Measurements from ENCODE around the gene TCEAL3. TPM values are rescaled to one million over a fixed set of nuclear protein-coding genes. Genes with fewer than 3 reads are reported as not detected.
A peak's percentile ranks its signal among the peaks of the same experiment; 100 is the strongest.

Gene TCEAL3
- total RNA-seq = 1 to 10 TPM; 1.1 to 3.8 (median 2.0) TPM
- long read RNA-seq, partial matches to known transcripts = 0 of 2 reads
- long read RNA-seq, other reads (novel, unspliced or antisense) = 0 of 2 reads

- intact Hi-C loops (cut with DNase I) = no loop called here
- peak; percentile 74 to 84 (median 82) for ATAC-seq
- Histone ChIP-seq H3K36me3 (no peaks in the 10 kb centered on the region), H3K9me3 (no peaks in the 10 kb centered on the region), H3K4me1 (no peaks in the 10 kb centered on the region), H3K4me3 (peak within 1 kb of the TSS; percentile 43 to 50 (median 48)), H3K27ac (peak within 1 kb of the TSS; percentile 20 to 63 (median 36)), H3K27me3 (no peaks in the 10 kb centered on the region)
- TF ChIP-seq POLR2A (IDR thresholded peaks at IDR 0.05) (no peak), CTCF (IDR thresholded peaks at IDR 0.05) (no peak)
- WGBS (ENCODE audit: insufficient coverage, low coverage, low lambda C conversion rate, missing lambda C conversion rate) = 18% methylated on average over 32 of the region's 59 CpGs
- DNase-seq = peak; percentile 46 to 57 (median 50)
These were observed at the start of gene TCEAL3 for GRCh38 chrX:103607364-103608305. TCEAL3 (plus strand) TSS chrX:103607963; CDS start chrX:103609065, 1,102 bp downstream.

GRCh38 chrX:103560256-103560655 lies 47.5 kb upstream of the TCEAL3 start:
- Histone ChIP-seq H3K9me3 (no peaks in the 10 kb centered on the region), H3K4me1 (no peaks in the 10 kb centered on the region), H3K4me3 (no peak overlapping the region), H3K27me3 (no peaks in the 10 kb centered on the region), H3K36me3 (no peaks in the 10 kb centered on the region), H3K27ac (no peak overlapping the region)
- DNase-seq (no peak), ATAC-seq (no peak)
- TF ChIP-seq POLR2A (IDR thresholded peaks at IDR 0.05) = no peak
- no peak for TF ChIP-seq CTCF (IDR thresholded peaks at IDR 0.05)
- 47% methylated on average over 1 of the region's 1 CpG for WGBS (ENCODE audit: insufficient coverage, low coverage, low lambda C conversion rate, missing lambda C conversion rate)
- intact Hi-C loops (cut with DNase I) = no loop called here

GRCh38 chrX:103562801-103563200 lies 45.0 kb upstream of the TCEAL3 start:
- Histone ChIP-seq H3K36me3 (no peaks in the 10 kb centered on the region), H3K27me3 (no peaks in the 10 kb centered on the region), H3K4me1 (no peaks in the 10 kb centered on the region), H3K9me3 (no peaks in the 10 kb centered on the region), H3K4me3 (no peak overlapping the region), H3K27ac (no peak overlapping the region)
- intact Hi-C loops (cut with DNase I) = no loop called here
- 60% methylated on average over 2 of the region's 2 CpGs for WGBS (ENCODE audit: insufficient coverage, low coverage, low lambda C conversion rate, missing lambda C conversion rate)
- no peak for DNase-seq
- ATAC-seq = no peak
- TF ChIP-seq POLR2A (IDR thresholded peaks at IDR 0.05) = no peak
- TF ChIP-seq CTCF (IDR thresholded peaks at IDR 0.05) = no peak

- Histone ChIP-seq H3K27ac (no peak overlapping the region), H3K4me1 (no peaks in the 10 kb centered on the region)
- WGBS (ENCODE audit: insufficient coverage, low coverage, low lambda C conversion rate, missing lambda C conversion rate) = 53% methylated on average over 4 of the region's 4 CpGs
These were observed 42.6 kb upstream of the TCEAL3 start for GRCh38 chrX:103565197-103565596.

More at GRCh38 chrX:103565197-103565596, 42.6 kb upstream of the TCEAL3 start:
- TF ChIP-seq POLR2A (IDR thresholded peaks at IDR 0.05) (no peak), CTCF (IDR thresholded peaks at IDR 0.05) (no peak)
- H3K36me3 ChIP-seq = no peaks in the 10 kb centered on the region
- DNase-seq (no peak), ATAC-seq (no peak)
- no peak overlapping the region for H3K4me3 ChIP-seq
- no peaks in the 10 kb centered on the region for H3K27me3 ChIP-seq
- intact Hi-C loops (cut with DNase I) = no loop called here
- no peaks in the 10 kb centered on the region for H3K9me3 ChIP-seq
